ENCODE data around the gene SND1.

The SND1 gene

GRCh38 chr7:127873715-127874636, 222.0 kb downstream of the SND1 start:
- TF ChIP-seq CTCF (IDR thresholded peaks at IDR 0.05; ENCODE audit: insufficient read depth, low read length, poor library complexity, severe bottlenecking), result no peak
- Histone ChIP-seq H3K27me3 (replicated peaks; ENCODE audit: control insufficient read depth, insufficient read depth, low read length) (no peaks in the 10 kb centered on the region), H3K4me3 (replicated peaks; ENCODE audit: low read depth, low read length) (no peak overlapping the region), H3K36me3 (ENCODE audit: control insufficient read depth, insufficient read depth, low read length) (no peaks in the 10 kb centered on the region; the same call in 1 of the 2 replicates)
- DNase-seq (ENCODE audit: extremely low read depth, insufficient read length), result no peak

- no peak for TF ChIP-seq CTCF (IDR thresholded peaks at IDR 0.05; ENCODE audit: insufficient read depth, low read length, poor library complexity, severe bottlenecking)
- Histone ChIP-seq H3K27me3 (replicated peaks; ENCODE audit: control insufficient read depth, insufficient read depth, low read length) (no peaks in the 10 kb centered on the region), H3K36me3 (ENCODE audit: control insufficient read depth, insufficient read depth, low read length) (no peaks in the 10 kb centered on the region; the same call in 1 of the 2 replicates), H3K4me3 (replicated peaks; ENCODE audit: low read depth, low read length) (no peak overlapping the region)
- no peak for DNase-seq (ENCODE audit: extremely low read depth, insufficient read length)
Observed at GRCh38 chr7:127874951-127875608, 223.1 kb downstream of the SND1 start.

- no peak for TF ChIP-seq CTCF (IDR thresholded peaks at IDR 0.05; ENCODE audit: insufficient read depth, low read length, poor library complexity, severe bottlenecking)
- H3K4me3 ChIP-seq (replicated peaks; ENCODE audit: low read depth, low read length), result no peak overlapping the region
- no peaks in the 10 kb centered on the region for H3K27me3 ChIP-seq (replicated peaks; ENCODE audit: control insufficient read depth, insufficient read depth, low read length)
- DNase-seq (ENCODE audit: extremely low read depth, insufficient read length), result no peak
- no peaks in the 10 kb centered on the region; the same call in 1 of the 2 replicates for H3K36me3 ChIP-seq (ENCODE audit: control insufficient read depth, insufficient read depth, low read length)
Observed at GRCh38 chr7:127876393-127876792, 224.4 kb downstream of the SND1 start.

- Histone ChIP-seq H3K4me3 (replicated peaks; ENCODE audit: low read depth, low read length) (no peak overlapping the region), H3K36me3 (ENCODE audit: control insufficient read depth, insufficient read depth, low read length) (no peaks in the 10 kb centered on the region; the same call in 1 of the 2 replicates), H3K27me3 (replicated peaks; ENCODE audit: control insufficient read depth, insufficient read depth, low read length) (no peaks in the 10 kb centered on the region)
- TF ChIP-seq CTCF (IDR thresholded peaks at IDR 0.05; ENCODE audit: insufficient read depth, low read length, poor library complexity, severe bottlenecking), result no peak
- DNase-seq (ENCODE audit: extremely low read depth, insufficient read length), result no peak
Observed at GRCh38 chr7:127877951-127878350, 226.0 kb downstream of the SND1 start.

- H3K36me3 ChIP-seq (ENCODE audit: control insufficient read depth, insufficient read depth, low read length), result no peaks in the 10 kb centered on the region; the same call in 1 of the 2 replicates
Observed at GRCh38 chr7:127878791-127879190, 226.8 kb downstream of the SND1 start.

More at GRCh38 chr7:127878791-127879190, 226.8 kb downstream of the SND1 start:
- no peak overlapping the region for H3K4me3 ChIP-seq (replicated peaks; ENCODE audit: low read depth, low read length)
- no peak for TF ChIP-seq CTCF (IDR thresholded peaks at IDR 0.05; ENCODE audit: insufficient read depth, low read length, poor library complexity, severe bottlenecking)
- H3K27me3 ChIP-seq (replicated peaks; ENCODE audit: control insufficient read depth, insufficient read depth, low read length), result no peaks in the 10 kb centered on the region
- no peak for DNase-seq (ENCODE audit: extremely low read depth, insufficient read length)
